ENCODE results near the gene WASHC4. TPM values are rescaled to one million over a fixed set of nuclear protein-coding genes. Genes with fewer than 3 reads are reported as not detected.

Gene WASHC4
- polyA plus RNA-seq, 1 of the 3 experiments (the other 2 are of a cell fraction) = 11.2 TPM

DNA sequence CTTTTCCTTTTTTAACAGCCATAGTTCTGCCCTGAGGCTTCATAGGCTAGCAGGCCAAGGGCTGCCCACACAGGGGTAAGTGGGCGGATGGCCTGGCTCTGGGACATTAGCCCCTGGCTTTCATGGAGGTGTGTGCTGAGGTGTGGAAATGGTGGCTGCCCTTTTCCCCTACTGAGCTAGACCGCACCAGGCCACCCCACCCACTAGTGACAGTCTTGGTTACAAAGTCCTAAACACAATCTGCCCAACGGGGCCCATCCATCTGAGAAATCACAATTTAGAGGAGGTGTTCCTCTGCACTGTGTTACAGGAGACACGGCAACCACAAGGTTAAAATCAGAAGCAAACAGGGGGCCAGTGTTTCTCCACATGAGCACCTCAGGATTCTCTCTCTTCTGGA is 92.9 kb downstream of the WASHC4 start:
- peaks cover 74 to 76% of the 10 kb centered on the region in 2 experiments for H3K36me3 ChIP-seq (replicated peaks in 1 of 2; ENCODE audit: control insufficient read depth in 1 of 2, insufficient read depth in 2 of 2, low read length in 1 of 2)
- CTCF ChIA-PET = no interaction called here

More for the DNA sequence above, 92.9 kb downstream of the WASHC4 start:
- DNase-seq = no peak
- Histone ChIP-seq H4K20me1 (ENCODE audit: insufficient read depth) (no peaks in the 10 kb centered on the region), H3K27ac (ENCODE audit: low read depth in 2 of 2, low read length in 1 of 2) (no peak overlapping the region), H3K4me2 (no peak overlapping the region), H3K9ac (no peak overlapping the region), H3F3A (replicated peaks; ENCODE audit: insufficient read depth) (peaks cover 3% of the 10 kb centered on the region), H3K4me1 (ENCODE audit: control insufficient read depth in 1 of 2, insufficient read depth in 2 of 2, low read depth in 1 of 2, low read length in 1 of 2) (peaks cover 2 to 4% of the 10 kb centered on the region in 2 experiments; a peak in 3 of 4 replicates), H3K4me3 (ENCODE audit: low read depth in 2 of 2, low read length in 1 of 2) (no peak overlapping the region), H3K9me2 (no peaks in the 10 kb centered on the region), H2AFZ (ENCODE audit: low read depth) (no peak overlapping the region), H3K79me2 (ENCODE audit: insufficient read depth) (peaks cover 33% of the 10 kb centered on the region), H3K27me3 (ENCODE audit: insufficient read depth) (no peaks in the 10 kb centered on the region), H3K9me3 (no peaks in the 10 kb centered on the region)
- no peak for TF ChIP-seq REST (IDR thresholded peaks at IDR 0.05; ENCODE audit: low read depth, low read length)
- no peak for TF ChIP-seq YY1 (IDR thresholded peaks at IDR 0.05; ENCODE audit: low read depth)
- TF ChIP-seq TEAD4 (IDR thresholded peaks at IDR 0.05; ENCODE audit: borderline replicate concordance, insufficient read depth) = no peak
- no peak for TF ChIP-seq FOXJ3 (CRISPR knock-in tag; IDR thresholded peaks at IDR 0.05)
- no peak for TF ChIP-seq RXRA (IDR thresholded peaks at IDR 0.05; ENCODE audit: borderline replicate concordance, low read depth)
- no peak for TF ChIP-seq POLR2AphosphoS5 (IDR thresholded peaks at IDR 0.05; ENCODE audit: low read depth, low read length)
- no peak for TF ChIP-seq TCF12 (IDR thresholded peaks at IDR 0.05)
- TF ChIP-seq ELF1 (IDR thresholded peaks at IDR 0.05) = no peak
- no peak for TF ChIP-seq RAD21 (IDR thresholded peaks at IDR 0.05; ENCODE audit: low read length)
- no peak for TF ChIP-seq MEF2A (IDR thresholded peaks at IDR 0.05; ENCODE audit: borderline replicate concordance, low read depth)
- TF ChIP-seq SIN3A (IDR thresholded peaks at IDR 0.05; ENCODE audit: borderline replicate concordance, low read depth, low read length) = no peak
- TF ChIP-seq, protein P1, sequence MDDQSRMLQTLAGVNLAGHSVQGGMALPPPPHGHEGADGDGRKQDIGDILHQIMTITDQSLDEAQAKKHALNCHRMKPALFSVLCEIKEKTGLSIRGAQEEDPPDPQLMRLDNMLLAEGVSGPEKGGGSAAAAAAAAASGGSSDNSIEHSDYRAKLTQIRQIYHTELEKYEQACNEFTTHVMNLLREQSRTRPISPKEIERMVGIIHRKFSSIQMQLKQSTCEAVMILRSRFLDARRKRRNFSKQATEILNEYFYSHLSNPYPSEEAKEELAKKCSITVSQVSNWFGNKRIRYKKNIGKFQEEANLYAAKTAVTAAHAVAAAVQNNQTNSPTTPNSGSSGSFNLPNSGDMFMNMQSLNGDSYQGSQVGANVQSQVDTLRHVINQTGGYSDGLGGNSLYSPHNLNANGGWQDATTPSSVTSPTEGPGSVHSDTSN (IDR thresholded peaks at IDR 0.05) = no peak
- TF ChIP-seq GABPA (IDR thresholded peaks at IDR 0.05; ENCODE audit: low read depth) = no peak
- no peak for TF ChIP-seq FOXM1 (IDR thresholded peaks at IDR 0.05; ENCODE audit: low read depth)
- no peak for TF ChIP-seq MAX (IDR thresholded peaks at IDR 0.05; ENCODE audit: low read depth)
- no peak for TF ChIP-seq EZH2phosphoT487 (IDR thresholded peaks at IDR 0.05; ENCODE audit: borderline replicate concordance, low read depth)
- TF ChIP-seq SMC3 (IDR thresholded peaks at IDR 0.05; ENCODE audit: low read depth, low read length) = no peak
- no peak for TF ChIP-seq NRF1 (IDR thresholded peaks at IDR 0.05; ENCODE audit: low read depth, low read length)
- TF ChIP-seq FOSL2 (IDR thresholded peaks at IDR 0.05; ENCODE audit: borderline replicate concordance, low read depth) = no peak
- 100% methylated on average over 4 of the region's 4 CpGs for WGBS (ENCODE audit: low lambda C conversion rate)
- POLR2A ChIA-PET = no interaction called here

All from SK-N-SH (cell line).